IPS DF 4.7 (cell line): ENCODE data around the gene ZNF695.
"Not testable (repeated sequence)": the region's sequence is repeated elsewhere in the genome, so short reads cannot be mapped to it uniquely, and the experiment has no call there.

Experiments used
- DNase-seq: peaks from one replicate; pipeline ENCODE4 v3.0.0-alpha.2; 2013; ENCODE audit warnings: low spot score; ENCODE audit errors: extremely low read depth

ZNF695 gene

DNA sequence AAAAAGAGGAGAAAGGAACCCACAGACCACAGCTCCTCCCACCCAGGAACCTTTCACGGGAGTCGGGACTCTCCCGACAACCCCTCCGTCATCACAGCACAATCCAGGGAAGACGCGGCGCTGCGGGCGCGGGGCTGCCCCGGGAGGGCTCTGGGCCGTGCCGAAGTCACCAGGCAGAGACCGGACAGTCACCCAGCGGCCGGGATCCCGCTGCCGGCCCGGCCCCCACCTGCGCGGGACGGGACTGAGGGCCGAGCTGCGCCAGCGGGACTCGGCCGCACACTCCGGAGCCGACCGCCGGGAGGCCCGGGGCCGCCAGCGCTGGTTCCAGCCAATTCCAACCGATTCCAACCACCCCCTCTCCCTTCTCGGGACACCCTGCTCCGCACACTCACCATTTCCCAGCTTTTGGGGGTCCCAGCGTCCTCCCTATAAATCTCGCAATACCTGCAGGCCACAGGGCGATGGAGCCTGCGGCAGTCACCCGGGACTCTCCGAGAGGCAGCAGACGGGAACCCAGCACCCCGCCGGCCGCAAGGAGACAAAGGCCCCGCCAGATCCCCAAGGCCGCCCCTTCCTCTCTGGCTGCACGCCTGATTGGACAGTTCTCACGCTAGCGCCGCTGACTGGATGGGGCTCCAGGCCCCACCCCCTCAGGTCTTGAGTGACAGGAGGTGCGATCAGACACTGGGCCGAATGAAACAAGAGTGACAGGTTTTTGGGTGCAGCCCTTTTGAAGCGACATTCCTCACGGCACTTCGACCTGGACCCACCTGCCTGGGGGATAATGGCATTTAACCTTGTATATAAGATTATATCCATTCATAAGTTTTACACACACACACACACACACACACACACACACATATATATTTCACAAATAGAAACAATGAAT, at the start of gene ZNF695:
ZNF695 (minus strand) TSS at position 547 of the 895 bp plus-strand sequence; CDS start at position 398, 149 bp downstream.
- DNase-seq = peak; percentile 95

DNA sequence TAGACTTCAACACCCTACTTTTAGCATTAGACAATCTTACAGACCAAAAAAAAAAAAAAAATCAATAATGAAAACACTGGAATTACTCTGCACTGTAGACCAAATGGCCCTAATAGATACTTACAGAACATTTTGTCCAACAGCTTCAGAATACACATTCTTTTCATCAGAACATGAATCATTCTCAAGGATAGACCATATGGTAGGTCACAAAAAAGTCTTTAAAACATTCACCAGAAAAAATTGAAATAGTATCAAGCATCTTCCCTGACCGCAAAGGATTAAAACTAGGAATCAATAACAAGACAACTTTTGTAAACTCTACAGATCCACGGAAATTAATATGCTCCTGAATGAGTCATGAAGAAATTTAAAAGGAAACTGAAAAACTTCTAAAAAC, 48.2 kb upstream of the ZNF695 start:
- no peak for DNase-seq

DNA sequence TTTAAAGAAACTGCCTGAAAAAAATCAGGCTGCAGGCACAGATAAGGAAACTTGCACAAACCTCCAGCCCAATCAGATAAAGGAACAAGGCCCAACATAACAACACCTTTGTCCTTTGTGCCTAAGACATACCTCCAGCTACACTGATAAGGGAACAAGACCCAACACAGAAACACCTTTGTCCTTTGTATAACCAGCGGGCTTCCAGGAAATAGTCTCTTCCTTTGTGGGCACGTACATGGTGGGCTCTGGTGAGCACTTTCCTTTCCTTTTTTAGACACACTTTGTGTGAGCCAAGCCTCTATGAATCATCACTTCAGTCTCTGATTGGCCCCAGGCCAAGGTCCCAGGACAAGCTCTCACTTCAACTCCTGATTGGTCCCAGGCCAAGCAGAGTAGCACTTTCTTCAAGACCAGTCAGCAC, 47.1 kb upstream of the ZNF695 start:
- no peak for DNase-seq

DNA sequence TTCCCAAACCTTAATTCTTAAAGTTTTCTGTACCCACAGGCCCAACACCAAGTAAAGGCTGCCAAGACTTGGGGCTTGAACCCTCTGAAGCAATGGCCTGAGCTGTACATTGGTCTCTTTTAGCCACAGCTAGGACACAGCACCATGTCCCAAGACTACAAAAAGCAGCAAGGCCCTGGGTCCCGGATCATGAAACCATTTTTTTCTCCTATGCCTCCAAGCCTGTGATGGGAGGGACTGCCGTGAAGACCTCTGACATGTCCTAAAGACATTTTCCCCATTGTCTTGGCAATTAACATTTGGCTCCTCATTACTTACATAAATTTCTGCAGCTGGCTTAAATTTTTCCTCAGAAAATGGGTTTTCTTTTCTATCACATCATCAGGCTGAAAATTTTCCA, 39.8 kb upstream of the ZNF695 start:
- DNase-seq = no peak

DNA sequence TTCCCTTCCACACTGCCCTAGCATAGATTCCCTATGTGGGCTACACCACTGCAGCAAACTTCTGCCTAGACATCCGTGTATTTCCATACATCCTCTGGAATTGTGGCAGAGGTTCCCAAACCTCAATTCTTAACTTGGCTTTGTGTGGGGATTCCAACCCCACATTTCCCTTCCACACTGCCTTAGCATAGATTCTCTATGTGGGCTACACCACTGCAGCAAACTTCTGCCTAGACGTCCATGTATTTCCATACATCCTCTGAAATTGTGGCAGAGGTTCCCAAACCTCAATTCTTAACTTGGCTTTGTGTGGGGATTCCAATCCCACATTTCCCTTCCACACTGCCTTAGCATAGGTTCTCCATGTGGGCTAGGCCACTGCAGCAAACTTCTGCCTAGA, 39.4 kb upstream of the ZNF695 start:
- no peak for DNase-seq

DNA sequence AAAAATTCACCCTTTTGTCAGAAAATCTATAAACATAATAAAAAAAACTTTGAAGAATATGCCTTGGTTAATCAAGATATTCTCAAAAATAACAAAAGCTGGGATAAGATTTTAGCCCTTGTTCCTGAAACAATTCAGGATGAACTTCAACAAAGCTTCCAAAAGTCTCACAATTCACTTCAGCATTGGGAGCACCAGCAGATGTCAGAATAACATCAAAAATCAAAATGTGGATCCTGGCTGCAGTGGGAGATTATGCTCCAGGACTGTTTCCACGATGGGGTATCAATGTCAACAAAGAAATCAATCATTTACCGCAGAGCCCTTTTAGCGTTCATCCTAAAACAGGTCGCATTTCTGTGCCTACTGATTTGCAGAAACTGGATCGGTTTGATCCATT, 35.5 kb upstream of the ZNF695 start:
- no peak for DNase-seq

DNA sequence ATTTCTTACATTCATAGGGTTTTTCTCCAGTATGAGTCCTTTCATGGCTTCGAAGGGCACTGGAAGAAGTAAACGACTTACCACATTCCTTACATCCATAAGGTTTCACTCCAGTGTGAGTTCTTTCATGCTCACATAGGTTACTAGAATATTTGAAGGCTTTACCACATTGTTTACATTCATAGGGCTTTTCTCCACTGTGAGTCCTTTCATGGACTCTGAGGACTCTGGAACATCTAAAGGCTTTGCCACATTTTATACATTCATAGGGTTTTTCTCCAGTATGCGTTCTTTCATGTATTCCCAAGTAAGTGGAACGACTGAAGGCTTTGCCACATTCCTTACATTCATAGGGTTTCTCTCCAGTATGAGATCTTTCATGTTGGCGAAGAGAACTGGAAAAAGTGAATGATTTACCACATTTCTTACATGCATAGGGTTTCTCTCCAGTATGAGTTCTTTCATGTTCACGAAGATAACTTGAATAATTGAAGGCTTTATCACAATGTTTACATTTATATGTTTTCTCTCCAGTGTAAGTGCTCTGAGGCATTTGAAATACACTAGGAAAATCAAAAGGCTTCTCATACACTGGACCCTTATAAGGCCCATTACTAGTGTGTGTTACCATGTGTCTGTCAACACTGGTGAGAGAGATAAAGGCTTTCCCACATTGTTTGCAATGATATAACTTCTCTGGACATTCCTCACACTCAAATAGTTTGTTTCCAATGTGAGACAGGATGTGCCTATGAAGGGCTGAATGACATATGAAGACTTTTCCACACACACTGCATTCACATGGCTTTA, 29.9 kb upstream of the ZNF695 start:
- no peak for DNase-seq

DNA sequence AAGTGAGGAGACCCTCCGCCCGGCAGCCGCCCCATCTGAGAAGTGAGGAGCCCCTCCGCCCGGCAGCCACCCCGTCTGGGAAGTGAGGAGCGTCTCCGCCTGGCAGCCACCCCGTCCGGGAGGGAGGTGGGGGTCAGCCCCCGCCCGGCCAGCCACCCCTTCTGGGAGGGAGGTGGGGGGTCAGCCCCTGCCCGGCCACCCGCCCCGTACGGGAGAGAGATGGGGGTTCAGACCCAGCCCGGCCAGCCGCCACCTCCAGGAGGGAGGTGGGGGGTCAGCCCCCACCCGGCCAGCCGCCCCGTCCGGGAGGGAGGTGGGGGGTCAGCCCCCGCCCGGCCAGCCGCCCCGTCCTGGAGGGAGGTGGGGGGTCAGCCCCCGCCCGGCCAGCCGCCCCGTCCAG, 24.4 kb upstream of the ZNF695 start:
- not testable (repeated sequence) for DNase-seq

DNA sequence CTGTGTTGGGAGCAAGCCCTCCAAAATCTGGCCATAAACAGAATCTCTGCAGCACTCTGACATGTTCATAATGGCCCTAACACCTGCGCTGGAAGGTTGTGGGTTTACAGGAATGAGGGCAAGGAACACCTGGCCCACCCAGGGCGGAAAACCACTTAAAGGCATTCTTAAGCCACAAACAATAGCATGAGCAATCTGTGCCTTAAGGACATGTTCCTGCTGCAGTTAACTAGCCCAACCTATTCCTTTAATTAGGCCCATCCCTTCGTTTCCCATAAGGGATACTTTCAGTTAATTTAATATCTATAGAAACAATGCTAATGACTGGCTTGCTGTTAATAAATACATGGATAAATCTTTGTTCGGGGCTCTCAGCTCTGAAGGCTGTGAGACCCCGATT, 16.8 kb upstream of the ZNF695 start:
- DNase-seq = not testable (repeated sequence)

DNA sequence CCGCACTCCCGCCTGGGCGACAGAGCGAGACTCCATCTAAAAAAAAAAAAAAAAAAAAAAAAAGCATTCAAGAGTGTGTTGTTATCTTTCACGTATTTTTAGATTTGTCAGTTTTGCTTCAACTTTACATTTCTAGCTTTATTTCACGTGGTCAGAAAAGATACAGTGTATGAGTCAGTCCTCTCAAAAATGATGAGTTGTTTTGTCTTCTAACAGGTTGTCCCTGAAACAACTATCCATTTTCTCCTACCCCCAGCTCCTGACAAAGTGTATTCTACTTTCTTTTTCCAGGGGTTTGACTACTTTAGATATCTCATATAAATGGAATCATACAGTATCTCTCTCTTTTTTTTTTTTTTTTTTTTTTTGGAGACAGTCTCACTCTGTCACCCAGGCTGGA, 5.5 kb upstream of the ZNF695 start:
- no peak for DNase-seq

DNA sequence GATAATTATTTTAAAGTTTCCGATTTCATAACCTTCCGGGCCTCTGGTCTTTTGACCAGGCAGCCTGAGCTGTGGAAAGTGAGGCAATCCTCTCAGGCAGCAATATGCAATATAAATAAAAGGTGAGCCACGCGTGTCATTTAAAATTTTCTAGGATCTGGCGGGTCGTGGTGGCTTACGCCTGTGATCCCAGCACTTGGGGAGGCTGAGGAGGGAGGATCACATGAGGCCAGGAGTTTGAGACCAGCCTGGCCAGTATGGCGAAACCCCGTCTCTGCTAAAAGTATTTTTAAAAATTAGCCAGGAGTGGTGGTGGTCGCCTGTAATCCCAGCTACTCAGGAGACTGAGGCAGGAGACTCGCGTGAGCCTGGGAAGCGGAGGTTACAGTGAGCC, 546 bp upstream of the ZNF695 start:
- no peak for DNase-seq

DNA sequence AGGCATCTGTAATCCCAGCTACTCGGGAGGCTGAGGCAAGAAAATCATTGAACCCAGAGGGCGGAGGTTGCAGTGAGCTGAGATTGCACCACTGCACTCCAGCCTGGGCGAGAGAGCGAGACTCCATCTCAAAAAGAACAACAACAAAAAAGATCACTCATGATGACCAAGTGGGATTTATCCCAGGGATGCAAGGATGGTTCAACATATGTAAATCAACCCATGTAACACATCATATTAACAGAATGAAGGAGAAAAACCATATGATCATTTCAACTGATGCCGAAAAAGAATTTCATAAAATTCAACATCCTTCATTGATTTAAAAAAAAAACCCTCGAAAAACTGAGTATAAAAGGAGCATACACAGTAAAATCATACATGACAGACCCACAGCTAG, 3.8 kb downstream of the ZNF695 start:
- not testable (repeated sequence) for DNase-seq

DNA sequence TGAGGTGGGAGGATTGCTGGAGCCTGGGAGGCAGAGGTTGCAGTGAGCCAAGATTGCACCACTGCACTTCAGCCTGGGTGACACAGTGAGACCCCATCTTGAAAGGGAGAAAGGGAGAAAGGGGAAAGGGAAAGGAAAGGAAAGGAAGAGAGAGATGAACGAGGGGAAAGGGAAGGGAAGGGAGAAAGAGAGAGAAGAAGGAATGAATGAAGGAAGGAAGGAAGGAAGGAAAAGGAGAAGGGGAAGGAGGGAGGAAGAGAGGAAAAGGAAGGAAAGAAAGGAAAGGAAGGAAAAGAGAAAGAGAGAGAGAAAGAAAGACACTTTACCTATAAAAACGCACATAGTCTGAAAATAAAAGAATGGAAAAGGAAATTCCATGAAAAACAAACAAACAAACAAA, 18.0 kb downstream of the ZNF695 start:
- DNase-seq = no peak

DNA sequence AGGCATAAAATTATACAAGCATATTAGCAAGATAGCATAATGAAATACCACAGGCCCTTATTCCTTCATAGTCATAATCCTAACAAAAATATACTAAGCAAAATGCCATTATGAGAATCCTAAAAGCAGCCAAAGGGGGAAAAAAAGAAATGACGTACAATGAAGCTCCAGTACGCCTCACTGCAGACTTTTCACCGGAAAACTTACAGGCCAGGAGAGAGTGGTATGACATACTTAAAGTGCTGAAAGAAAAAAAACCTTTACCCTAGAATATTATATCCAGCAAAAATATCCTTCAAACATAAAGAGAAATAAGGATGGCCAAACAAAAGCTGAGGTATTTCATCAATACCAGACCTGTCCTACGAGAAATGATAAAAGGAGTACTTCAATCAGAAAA, 19.5 kb downstream of the ZNF695 start:
- DNase-seq = no peak

DNA sequence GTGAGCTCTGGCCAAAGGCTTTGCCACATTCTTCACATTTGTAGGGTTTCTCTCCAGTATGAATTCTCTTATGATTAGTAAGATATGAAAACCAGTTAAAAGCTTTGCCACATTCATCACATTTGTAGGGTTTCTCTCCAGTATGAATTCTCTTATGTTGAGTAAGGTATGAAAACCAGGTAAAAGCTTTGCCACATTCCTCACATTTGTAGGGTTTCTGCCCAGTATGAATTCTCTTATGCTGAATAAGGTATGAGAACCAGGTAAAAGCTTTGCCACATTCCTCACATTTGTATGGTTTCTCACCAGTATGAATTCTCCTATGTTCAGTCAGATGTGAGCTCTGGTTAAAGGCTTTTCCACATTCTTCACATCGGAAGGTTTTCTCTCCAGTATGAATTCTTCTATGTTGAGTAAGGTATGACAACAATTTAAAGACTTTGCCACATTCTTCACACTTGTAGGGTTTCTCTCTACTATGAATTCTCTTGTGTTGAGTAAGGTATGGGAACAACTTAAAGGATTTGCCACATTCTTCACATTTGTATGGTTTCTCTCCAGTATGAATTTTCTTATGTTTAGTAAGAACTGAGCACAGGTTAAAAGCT, 20.7 kb downstream of the ZNF695 start:
- no peak for DNase-seq

DNA sequence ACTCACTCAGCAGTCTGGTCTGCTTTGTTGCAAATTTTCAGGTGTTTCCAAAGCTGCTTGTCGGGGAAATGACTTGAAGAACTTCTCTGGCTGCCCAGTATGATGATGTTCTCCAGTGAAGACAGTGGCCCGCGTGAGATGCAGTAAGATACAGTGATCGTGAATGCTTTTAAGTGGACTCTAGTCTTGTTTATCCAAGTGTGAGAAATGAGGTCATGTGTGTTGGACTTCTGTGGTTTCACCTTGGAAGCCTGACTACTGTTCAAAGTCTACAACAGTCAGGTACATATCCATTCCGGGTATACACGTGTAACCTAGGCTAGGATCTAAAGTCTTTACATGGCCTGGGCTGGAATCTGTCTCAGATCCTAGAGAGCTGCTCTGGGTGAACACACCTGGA, 29.1 kb downstream of the ZNF695 start:
- no peak for DNase-seq

DNA sequence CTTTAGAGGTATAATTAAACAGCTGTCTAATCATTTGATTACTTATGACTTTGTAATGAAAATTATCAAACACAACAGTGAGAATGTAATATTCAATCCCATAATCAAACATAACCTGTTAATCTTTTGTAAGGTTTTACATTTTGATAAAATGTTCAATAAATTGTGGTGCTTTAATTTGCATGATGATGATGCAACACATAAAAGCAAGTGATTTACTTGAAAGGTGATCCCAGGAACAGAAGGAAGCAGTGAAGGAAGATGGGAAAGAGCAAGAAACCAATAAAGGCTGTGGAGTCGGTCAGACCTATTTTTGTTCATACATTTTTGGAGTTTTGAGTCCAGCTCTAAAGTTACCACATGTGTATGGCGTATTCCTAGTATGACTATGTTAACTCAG, 29.6 kb downstream of the ZNF695 start:
- no peak for DNase-seq

DNA sequence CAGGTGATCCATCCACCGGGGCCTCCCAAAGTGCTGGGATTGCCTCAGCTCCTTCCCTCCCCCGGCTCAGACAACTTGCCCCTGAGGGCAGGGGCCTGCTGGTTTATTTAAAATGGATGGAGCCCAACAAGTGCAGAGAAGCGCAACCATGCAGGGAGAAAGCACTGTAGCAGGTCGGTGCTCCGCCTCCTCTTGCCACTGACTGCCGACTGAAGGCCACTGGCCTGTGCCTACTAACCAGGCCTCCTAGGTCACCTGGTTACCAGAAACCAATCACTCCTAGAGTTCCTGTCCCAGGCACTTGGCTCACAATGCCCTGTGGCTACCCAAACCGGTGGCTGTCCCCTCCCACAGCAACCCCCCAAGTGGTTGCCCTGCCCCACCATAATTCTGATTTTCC, 35.9 kb downstream of the ZNF695 start:
- DNase-seq = no peak

DNA sequence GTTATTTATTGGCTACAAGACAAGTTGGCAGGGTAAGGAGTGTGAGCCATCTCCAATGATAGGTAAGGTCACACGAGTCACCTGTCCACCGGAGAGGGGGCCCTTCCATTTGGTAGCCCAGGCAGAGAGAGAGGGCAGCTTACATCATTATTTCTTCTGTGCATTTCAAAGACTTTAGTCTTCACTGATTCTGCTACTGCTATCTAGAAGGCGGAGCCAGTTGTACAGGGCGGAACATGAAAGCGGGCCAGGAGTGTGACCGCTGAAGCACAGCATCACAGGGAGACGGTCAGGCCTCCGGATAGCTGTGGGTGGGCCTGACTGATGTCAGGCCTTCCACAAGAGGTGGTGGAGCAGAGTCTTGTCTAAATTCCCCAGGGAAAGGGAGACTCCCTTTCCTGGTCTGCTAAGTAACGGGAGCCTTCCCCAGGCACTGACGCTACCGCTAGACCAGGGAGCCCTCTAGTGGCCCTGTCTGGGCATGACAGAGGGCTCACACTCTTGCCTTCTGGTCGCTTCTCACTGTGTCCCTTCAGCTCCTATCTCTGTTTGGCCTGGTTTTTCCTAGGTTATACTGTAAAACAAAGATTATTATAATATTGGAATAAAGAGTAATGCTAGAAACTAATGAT, 36.7 kb downstream of the ZNF695 start:
- peak; percentile 56 for DNase-seq

DNA sequence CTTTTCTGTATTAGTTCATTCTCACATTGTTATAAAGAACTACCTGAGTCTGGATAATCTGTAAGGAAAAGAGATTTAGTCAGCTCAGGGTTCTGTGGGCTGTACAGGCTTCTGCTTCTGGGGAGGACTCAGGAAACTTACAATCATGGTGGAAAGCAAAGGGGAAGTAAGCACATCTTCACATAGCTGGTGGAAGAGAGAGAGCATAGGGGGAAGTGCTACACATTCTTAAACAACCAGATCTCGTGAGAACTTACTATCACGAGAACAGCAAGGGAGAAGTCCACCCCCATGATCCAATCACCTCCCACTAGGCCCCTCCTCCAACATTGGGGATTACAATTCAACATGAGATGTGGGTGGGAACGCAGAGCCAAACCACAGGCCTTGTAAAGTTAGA, 38.2 kb downstream of the ZNF695 start:
- no peak for DNase-seq

DNA sequence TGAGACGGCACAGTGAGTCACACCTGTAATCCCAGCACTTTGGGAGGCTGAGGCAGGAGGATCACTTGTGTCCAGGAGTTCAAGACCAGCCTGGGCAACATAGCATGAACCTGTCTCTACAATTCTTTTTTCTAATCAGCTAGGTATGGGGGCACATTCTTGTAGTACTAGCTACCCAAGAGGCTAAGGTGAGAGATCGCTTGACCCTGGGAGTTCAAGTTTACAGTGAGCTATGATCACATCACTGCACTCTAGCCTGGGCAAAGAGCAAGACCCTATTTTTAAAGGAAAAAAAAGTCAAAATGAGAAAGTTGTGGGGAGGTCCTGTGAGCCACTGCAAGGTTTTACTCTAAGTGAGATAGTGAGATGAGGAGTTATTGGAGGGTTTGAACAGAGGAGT, 41.4 kb downstream of the ZNF695 start:
- DNase-seq = no peak
